K562 (cell line): ENCODE results near the gene KCNJ10. TPM values are rescaled to one million over a fixed set of nuclear protein-coding genes. Genes with fewer than 3 reads are reported as not detected.

Experiments used
- GABPA ChIP-seq: fragments of 200-800 bp; sonication (Bioruptor generic); conservative IDR thresholded peaks from 2 replicates; pipeline ENCODE4 v1.6.1; 2016; ENCODE audit warnings: low read depth, missing genetic modification characterization, missing compliant biosample characterization
- GABPB1 ChIP-seq: sonication (generic); formaldehyde crosslinking; IDR thresholded peaks from 2 replicates; pipeline ENCODE4 v1.8.0; 2022; ENCODE audit warnings: mild to moderate bottlenecking, missing genetic modification reagents
- HDAC3 ChIP-seq: fragments of 450-650 bp; IDR thresholded peaks from 2 replicates; pipeline ENCODE4 v1.6.1; 2018; ENCODE audit warnings: borderline replicate concordance, mild to moderate bottlenecking, moderate library complexity; ENCODE audit not compliant: partially characterized antibody
- HOXB6 ChIP-seq: fragments of 250-450 bp; sonication (Bioruptor Pico); IDR thresholded peaks from 2 replicates; pipeline ENCODE4 v1.5.1; 2022; ENCODE audit warnings: mild to moderate bottlenecking, borderline replicate concordance
- LEF1 ChIP-seq: fragments of 450-650 bp; IDR thresholded peaks from 2 replicates; pipeline ENCODE4 v1.6.1; 2016; ENCODE audit warnings: mild to moderate bottlenecking
- RBFOX2 ChIP-seq: fragments of 200-400 bp; formaldehyde crosslinking; IDR thresholded peaks from 2 replicates; pipeline ENCODE4 v1.6.1; 2017; ENCODE audit warnings: low read depth, mild to moderate bottlenecking, low read length, moderate library complexity
- SPI1 ChIP-seq: IDR thresholded peaks from 2 replicates; pipeline ENCODE4 v1.6.1; 2011; ENCODE audit warnings: low read depth, low read length, control low read depth, borderline replicate concordance
- ZNF232 ChIP-seq: sonication (generic); formaldehyde crosslinking; IDR thresholded peaks from 2 replicates; pipeline ENCODE4 v1.8.0; 2022; ENCODE audit warnings: mild to moderate bottlenecking, missing genetic modification reagents
- ZNF707 ChIP-seq: fragments of 250-450 bp; sonication (Bioruptor Pico); conservative IDR thresholded peaks from 2 replicates; pipeline ENCODE4 v1.8.0; 2022; ENCODE audit warnings: inconsistent platforms, mild to moderate bottlenecking, moderate library complexity
- polyA plus RNA-seq, 8 experiments: library from polyadenylated mRNA; depleted of rRNA in 4 of 8; stranded (reverse) in 5 of 8; unstranded in 3 of 8; fragments of >200 nt; fragmentation: Nextera tagmentation in 2 of 8; fragmentation: Illumina TruSeq in 1 of 8; extraction: Ambion mirVana in 2 of 8; extraction: Trizol in 1 of 8; gene quantifications; 2 replicates each; pipeline versions ENCODE4 v1.2.1 to v1.2.3, GENCODE V29; 2011 to 2014; ENCODE audit warnings: inconsistent platforms in 1 of 8, missing spikeins in 1 of 8
- total RNA-seq, 7 experiments: library from RNA; depleted of rRNA in 6 of 7; stranded (reverse); fragments of >200 nt in 6 of 7; fragmentation: Illumina TruSeq in 2 of 7; extraction: Trizol in 2 of 7; gene quantifications; 2 replicates each; pipeline versions ENCODE4 v1.2.1 to v1.2.3, GENCODE V29; 2011 to 2021; ENCODE audit warnings: low replicate concordance in 1 of 7
- TF ChIP-seq, protein P1 (sequence below), 3 experiments: fragments of 200-800 bp in 1 of 3; fragments of 250-450 bp in 1 of 3; fragments of 450-650 bp in 1 of 3; sonication (Bioruptor Pico) in 1 of 3; sonication (Bioruptor generic) in 1 of 3; formaldehyde crosslinking in 1 of 3; IDR thresholded peaks; 2 replicates each; pipeline versions ENCODE4 v1.6.1 to v1.8.0; 2016 to 2022; ENCODE audit warnings: mild to moderate bottlenecking in 2 of 3, missing genetic modification characterization in 2 of 3, missing compliant biosample characterization in 1 of 3, moderate library complexity in 1 of 3
- TF ChIP-seq, protein P2 (sequence below): sonication (generic); formaldehyde crosslinking; IDR thresholded peaks from 2 replicates; pipeline ENCODE4 v1.8.0; 2022; ENCODE audit warnings: missing genetic modification reagents, mild to moderate bottlenecking, moderate library complexity, borderline replicate concordance
- TF ChIP-seq, protein P3 (sequence below): IDR thresholded peaks from 2 replicates; pipeline ENCODE4 v1.6.1; 2012; ENCODE audit warnings: low read depth, low read length, improper control_type of control experiment, borderline replicate concordance

KCNJ10 gene
- total and polyA plus RNA-seq, 9 of the 15 experiments (the other 6 are each of a cell fraction or from before 2014, with no cell fraction given) = 0.06 to 0.11 TPM; not detected in 7

DNA sequence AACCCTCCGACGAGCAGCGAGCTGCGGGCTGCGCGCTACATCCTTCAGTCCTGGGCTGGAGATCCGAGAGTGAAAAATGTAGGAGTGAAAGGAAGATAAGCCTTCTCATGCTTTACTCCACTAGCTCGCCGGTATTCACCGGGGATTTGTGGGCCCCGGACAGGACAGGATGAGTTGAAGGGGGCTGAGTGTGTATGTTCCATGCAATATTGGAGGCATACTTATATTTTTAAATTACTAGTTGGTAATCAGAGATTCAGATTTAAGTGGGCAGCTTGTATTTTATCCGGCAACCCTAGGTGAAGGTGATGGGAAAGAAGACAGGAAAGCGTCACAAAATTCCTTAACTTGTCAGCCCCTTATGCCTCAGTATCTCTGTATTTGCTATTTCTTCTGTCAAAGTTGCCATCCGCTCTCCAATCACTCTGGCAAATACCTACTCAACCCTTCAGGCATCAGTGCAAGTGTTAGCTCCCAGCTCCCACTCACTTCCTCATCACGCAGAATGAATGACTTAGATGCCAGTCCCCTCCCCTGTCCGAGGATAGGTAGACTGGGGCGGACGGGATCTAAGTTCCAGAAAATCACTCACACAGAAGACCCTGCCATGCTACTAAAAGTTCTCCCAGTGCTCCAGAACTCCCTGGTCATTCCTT is 37.7 kb downstream of the KCNJ10 start (continued):
- TF ChIP-seq HDAC3 (peak; percentile 10), ZNF232 (CRISPR knock-in tag) (no peak), GABPB1 (CRISPR knock-in tag) (peak; percentile 74), ZNF707 (CRISPR knock-in tag) (no peak), HOXB6 (CRISPR knock-in tag) (no peak), GABPA (tag) (peak; percentile 84), SPI1 (peak; percentile 79), RBFOX2 (no peak), LEF1 (0 out of 2 replicates have a peak, but pooled peaks have one; percentile 1)
- TF ChIP-seq, protein P1, sequence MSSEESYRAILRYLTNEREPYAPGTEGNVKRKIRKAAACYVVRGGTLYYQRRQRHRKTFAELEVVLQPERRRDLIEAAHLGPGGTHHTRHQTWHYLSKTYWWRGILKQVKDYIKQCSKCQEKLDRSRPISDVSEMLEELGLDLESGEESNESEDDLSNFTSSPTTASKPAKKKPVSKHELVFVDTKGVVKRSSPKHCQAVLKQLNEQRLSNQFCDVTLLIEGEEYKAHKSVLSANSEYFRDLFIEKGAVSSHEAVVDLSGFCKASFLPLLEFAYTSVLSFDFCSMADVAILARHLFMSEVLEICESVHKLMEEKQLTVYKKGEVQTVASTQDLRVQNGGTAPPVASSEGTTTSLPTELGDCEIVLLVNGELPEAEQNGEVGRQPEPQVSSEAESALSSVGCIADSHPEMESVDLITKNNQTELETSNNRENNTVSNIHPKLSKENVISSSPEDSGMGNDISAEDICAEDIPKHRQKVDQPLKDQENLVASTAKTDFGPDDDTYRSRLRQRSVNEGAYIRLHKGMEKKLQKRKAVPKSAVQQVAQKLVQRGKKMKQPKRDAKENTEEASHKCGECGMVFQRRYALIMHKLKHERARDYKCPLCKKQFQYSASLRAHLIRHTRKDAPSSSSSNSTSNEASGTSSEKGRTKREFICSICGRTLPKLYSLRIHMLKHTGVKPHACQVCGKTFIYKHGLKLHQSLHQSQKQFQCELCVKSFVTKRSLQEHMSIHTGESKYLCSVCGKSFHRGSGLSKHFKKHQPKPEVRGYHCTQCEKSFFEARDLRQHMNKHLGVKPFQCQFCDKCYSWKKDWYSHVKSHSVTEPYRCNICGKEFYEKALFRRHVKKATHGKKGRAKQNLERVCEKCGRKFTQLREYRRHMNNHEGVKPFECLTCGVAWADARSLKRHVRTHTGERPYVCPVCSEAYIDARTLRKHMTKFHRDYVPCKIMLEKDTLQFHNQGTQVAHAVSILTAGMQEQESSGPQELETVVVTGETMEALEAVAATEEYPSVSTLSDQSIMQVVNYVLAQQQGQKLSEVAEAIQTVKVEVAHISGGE (CRISPR knock-in tag; IDR thresholded peaks at IDR 0.05) = peak in 1 of 3 experiments; percentile 3; a peak in 1 of 6 replicates
- TF ChIP-seq, protein P2, sequence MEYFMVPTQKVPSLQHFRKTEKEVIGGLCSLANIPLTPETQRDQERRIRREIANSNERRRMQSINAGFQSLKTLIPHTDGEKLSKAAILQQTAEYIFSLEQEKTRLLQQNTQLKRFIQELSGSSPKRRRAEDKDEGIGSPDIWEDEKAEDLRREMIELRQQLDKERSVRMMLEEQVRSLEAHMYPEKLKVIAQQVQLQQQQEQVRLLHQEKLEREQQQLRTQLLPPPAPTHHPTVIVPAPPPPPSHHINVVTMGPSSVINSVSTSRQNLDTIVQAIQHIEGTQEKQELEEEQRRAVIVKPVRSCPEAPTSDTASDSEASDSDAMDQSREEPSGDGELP (CRISPR knock-in tag) = 0 out of 2 replicates have a peak, but pooled peaks have one; percentile 1
- TF ChIP-seq, protein P3, sequence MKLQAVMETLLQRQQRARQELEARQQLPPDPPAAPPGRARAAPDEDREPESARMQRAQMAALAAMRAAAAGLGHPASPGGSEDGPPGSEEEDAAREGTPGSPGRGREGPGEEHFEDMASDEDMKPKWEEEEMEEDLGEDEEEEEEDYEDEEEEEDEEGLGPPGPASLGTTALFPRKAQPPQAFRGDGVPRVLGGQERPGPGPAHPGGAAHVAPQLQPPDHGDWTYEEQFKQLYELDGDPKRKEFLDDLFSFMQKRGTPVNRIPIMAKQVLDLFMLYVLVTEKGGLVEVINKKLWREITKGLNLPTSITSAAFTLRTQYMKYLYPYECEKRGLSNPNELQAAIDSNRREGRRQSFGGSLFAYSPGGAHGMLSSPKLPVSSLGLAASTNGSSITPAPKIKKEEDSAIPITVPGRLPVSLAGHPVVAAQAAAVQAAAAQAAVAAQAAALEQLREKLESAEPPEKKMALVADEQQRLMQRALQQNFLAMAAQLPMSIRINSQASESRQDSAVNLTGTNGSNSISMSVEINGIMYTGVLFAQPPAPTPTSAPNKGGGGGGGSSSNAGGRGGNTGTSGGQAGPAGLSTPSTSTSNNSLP = no peak
- TF ChIP-seq, all 486 proteins: peak for 11
